HG03045 (cell line): ENCODE measurements around the gene HNF1A.
"Not testable (repeated sequence)": the region's sequence is repeated elsewhere in the genome, so short reads cannot be mapped to it uniquely, and the experiment has no call there.

Experiments
- ATAC-seq: cut with Tn5 transposase; IDR thresholded peaks from one replicate; pipeline ENCODE4 v1.9.1; 2021; ENCODE audit warnings: mild to moderate bottlenecking, moderate library complexity; ENCODE audit not compliant: unreplicated experiment

Gene HNF1A

GRCh38 chr12:121043067-121043466, 64.7 kb downstream of the HNF1A start:
- no peak for ATAC-seq

- ATAC-seq: not testable (repeated sequence)
Measured at GRCh38 chr12:121047400-121047799, 69.1 kb downstream of the HNF1A start.

GRCh38 chr12:121048442-121048841, 70.1 kb downstream of the HNF1A start:
- no peak for ATAC-seq

GRCh38 chr12:121050725-121051124, 72.4 kb downstream of the HNF1A start:
- ATAC-seq: no peak
